Measurements from ENCODE around the gene PLXNA4.

GRCh38 chr7:132458729-132459128, 117.5 kb downstream of the PLXNA4 start:
- TF ChIP-seq, protein P1, sequence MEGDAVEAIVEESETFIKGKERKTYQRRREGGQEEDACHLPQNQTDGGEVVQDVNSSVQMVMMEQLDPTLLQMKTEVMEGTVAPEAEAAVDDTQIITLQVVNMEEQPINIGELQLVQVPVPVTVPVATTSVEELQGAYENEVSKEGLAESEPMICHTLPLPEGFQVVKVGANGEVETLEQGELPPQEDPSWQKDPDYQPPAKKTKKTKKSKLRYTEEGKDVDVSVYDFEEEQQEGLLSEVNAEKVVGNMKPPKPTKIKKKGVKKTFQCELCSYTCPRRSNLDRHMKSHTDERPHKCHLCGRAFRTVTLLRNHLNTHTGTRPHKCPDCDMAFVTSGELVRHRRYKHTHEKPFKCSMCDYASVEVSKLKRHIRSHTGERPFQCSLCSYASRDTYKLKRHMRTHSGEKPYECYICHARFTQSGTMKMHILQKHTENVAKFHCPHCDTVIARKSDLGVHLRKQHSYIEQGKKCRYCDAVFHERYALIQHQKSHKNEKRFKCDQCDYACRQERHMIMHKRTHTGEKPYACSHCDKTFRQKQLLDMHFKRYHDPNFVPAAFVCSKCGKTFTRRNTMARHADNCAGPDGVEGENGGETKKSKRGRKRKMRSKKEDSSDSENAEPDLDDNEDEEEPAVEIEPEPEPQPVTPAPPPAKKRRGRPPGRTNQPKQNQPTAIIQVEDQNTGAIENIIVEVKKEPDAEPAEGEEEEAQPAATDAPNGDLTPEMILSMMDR (IDR thresholded peaks at IDR 0.05) = no peak
- TF ChIP-seq POLR2A (IDR thresholded peaks at IDR 0.05) = no peak

Measured in lower leg skin (tissue), 3 donors.